Mesodermal cell (in vitro differentiated cells): ENCODE measurements around the gene ESRP2.

Experiments used
- H3K27ac ChIP-seq: 2 replicates; pipeline ENCODE4 v1.7.0; 2013; ENCODE audit warnings: mild to moderate bottlenecking, low read depth, low read length, moderate library complexity; ENCODE audit not compliant: severe bottlenecking
- H3K36me3 ChIP-seq: 2 replicates; pipeline ENCODE4 v1.7.1; 2013; ENCODE audit warnings: mild to moderate bottlenecking, low read length, moderate library complexity; ENCODE audit not compliant: control insufficient read depth, insufficient read depth
- H3K4me1 ChIP-seq: one replicate; pipeline ENCODE4 v1.7.1; 2013; ENCODE audit warnings: mild to moderate bottlenecking, low read length; ENCODE audit not compliant: insufficient read depth, control insufficient read depth, poor library complexity, severe bottlenecking
- H3K4me3 ChIP-seq: 2 replicates; pipeline ENCODE4 v1.7.0; 2013; ENCODE audit warnings: low read length, control low read depth, mild to moderate bottlenecking; ENCODE audit not compliant: insufficient read depth, poor library complexity, severe bottlenecking; ENCODE audit errors: extremely low read depth
- H3K9me3 ChIP-seq: 2 replicates; pipeline ENCODE4 v1.7.1; 2013; ENCODE audit warnings: mild to moderate bottlenecking, low read length, moderate library complexity; ENCODE audit not compliant: control insufficient read depth
- WGBS, 2 experiments: methylation state at CpG; one replicate each; pipeline ENCODE4 v1.1.5; 2013; ENCODE audit warnings: missing lambda C conversion rate in 2 of 2; ENCODE audit not compliant: insufficient coverage in 2 of 2; 5-methylcytosine and 5-hydroxymethylcytosine counted together

Gene ESRP2

GRCh38 chr16:68186877-68187276 lies 49.0 kb downstream of the ESRP2 start:
- Histone ChIP-seq H3K4me1 (no peaks in the 10 kb centered on the region), H3K9me3 (peaks cover 4% of the 10 kb centered on the region), H3K36me3 (peaks cover 74% of the 10 kb centered on the region), H3K4me3 (no peak overlapping the region), H3K27ac (no peak overlapping the region)
- 98 to 100% methylated on average over 5 to 6 of the region's 7 CpGs for WGBS, 2 experiments

- Histone ChIP-seq H3K36me3 (peaks cover 69% of the 10 kb centered on the region), H3K4me1 (no peaks in the 10 kb centered on the region), H3K4me3 (no peak overlapping the region), H3K9me3 (peaks cover 4% of the 10 kb centered on the region), H3K27ac (no peak overlapping the region)
- no CpG with 5 or more reads among the region's 3 CpGs for WGBS, 2 experiments
These were observed 52.9 kb downstream of the ESRP2 start for GRCh38 chr16:68183046-68183445.

DNA sequence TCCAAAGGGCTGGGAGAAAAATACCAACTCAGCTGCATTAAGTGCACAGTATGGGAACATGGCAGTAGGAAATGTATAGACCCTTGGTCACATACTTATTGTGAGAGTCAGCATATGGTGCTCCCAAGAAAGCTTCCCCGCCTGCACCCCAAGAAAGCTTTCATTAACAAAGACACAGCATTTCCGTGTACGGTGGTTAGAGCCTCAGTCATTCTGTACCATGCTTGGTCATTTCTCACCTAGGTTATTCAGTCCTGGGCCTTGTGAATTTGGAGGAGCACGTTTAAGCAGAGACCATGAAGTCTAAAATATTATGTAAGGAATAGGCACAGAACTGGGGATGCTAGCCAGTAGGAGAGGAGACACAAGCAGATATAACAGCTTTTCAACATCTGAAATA lies 56.1 kb downstream of the ESRP2 start:
- H3K36me3 ChIP-seq, result peaks cover 44% of the 10 kb centered on the region
- H3K4me1 ChIP-seq, result no peaks in the 10 kb centered on the region
- no peaks in the 10 kb centered on the region for H3K9me3 ChIP-seq
- H3K27ac ChIP-seq, result no peak overlapping the region
- WGBS, 2 experiments, result 86 to 100% methylated on average over 1 of the region's 4 CpGs
- H3K4me3 ChIP-seq, result no peak overlapping the region

GRCh38 chr16:68179196-68179795 lies 56.6 kb downstream of the ESRP2 start:
- 95 to 100% methylated on average over 1 of the region's 2 CpGs for WGBS, 2 experiments
- no peak overlapping the region for H3K27ac ChIP-seq
- no peaks in the 10 kb centered on the region for H3K9me3 ChIP-seq
- peaks cover 48% of the 10 kb centered on the region for H3K36me3 ChIP-seq
- H3K4me1 ChIP-seq, result no peaks in the 10 kb centered on the region
- H3K4me3 ChIP-seq, result no peak overlapping the region
